DND-41 (cell line): Measurements from ENCODE around the gene DNER.
"Not testable (repeated sequence)": the region's sequence is repeated elsewhere in the genome, so short reads cannot be mapped to it uniquely, and the experiment has no call there.

Experiments
- ATAC-seq: fragments of 200-7000 bp; cut with Tn5 transposase; 3 replicates; pipeline ENCODE4 v1.9.1; 2021; ENCODE audit warnings: low read depth; ENCODE audit not compliant: insufficient read depth
- DNase-seq: peaks from one replicate; pipeline ENCODE4 v3.0.0-alpha.2; 2020
- H2AFZ ChIP-seq: 2 replicates; pipeline ENCODE4 v1.6.0; 2012; ENCODE audit warnings: low read depth, low read length
- H3K27ac ChIP-seq: 2 replicates; pipeline ENCODE4 v1.5.1; 2012; ENCODE audit warnings: low read length, inconsistent platforms
- H3K27me3 ChIP-seq: fragments of 200-600 bp; sonication (generic); 2 replicates; pipeline ENCODE4 v1.6.0; 2012; ENCODE audit warnings: low read length, mild to moderate bottlenecking, inconsistent platforms; ENCODE audit not compliant: insufficient read depth, poor library complexity
- H3K36me3 ChIP-seq: 2 replicates; pipeline ENCODE4 v1.5.1; 2012; ENCODE audit warnings: low read length, inconsistent platforms; ENCODE audit not compliant: insufficient read depth
- H3K4me1 ChIP-seq: 2 replicates; pipeline ENCODE4 v1.5.1; 2012; ENCODE audit warnings: mild to moderate bottlenecking, low read length; ENCODE audit not compliant: insufficient read depth
- H3K4me2 ChIP-seq: 2 replicates; pipeline ENCODE4 v1.6.0; 2012; ENCODE audit warnings: mild to moderate bottlenecking, moderate library complexity, low read length, inconsistent platforms; ENCODE audit not compliant: insufficient read depth
- H3K4me3 ChIP-seq, 2 experiments: fragments of 200-600 bp in 1 of 2; shearing (Covaris generic) in 1 of 2; 2 replicates each; pipeline ENCODE4 v1.5.1; 2012 to 2016; ENCODE audit warnings: inconsistent platforms in 2 of 2, low read length in 2 of 2, mild to moderate bottlenecking in 2 of 2, low read depth in 1 of 2, moderate library complexity in 1 of 2
- H3K79me2 ChIP-seq: 2 replicates; pipeline ENCODE4 v1.6.0; 2012; ENCODE audit warnings: low read length, inconsistent platforms; ENCODE audit not compliant: insufficient read depth
- H3K9ac ChIP-seq: 2 replicates; pipeline ENCODE4 v1.6.0; 2012; ENCODE audit warnings: low read depth, mild to moderate bottlenecking, inconsistent platforms, low read length, moderate library complexity
- H3K9me3 ChIP-seq: 2 replicates; pipeline ENCODE4 v1.5.1; 2012; ENCODE audit warnings: low read length, moderate library complexity, mild to moderate bottlenecking, inconsistent platforms; ENCODE audit not compliant: insufficient read depth, severe bottlenecking
- H4K20me1 ChIP-seq: 2 replicates; pipeline ENCODE4 v1.6.0; 2012; ENCODE audit warnings: low read length; ENCODE audit not compliant: insufficient read depth
- EZH2 ChIP-seq: IDR thresholded peaks from 3 replicates; pipeline ENCODE4 v1.6.1; 2012; ENCODE audit warnings: borderline replicate concordance, low read depth, mild to moderate bottlenecking, moderate library complexity, low read length, inconsistent platforms; ENCODE audit not compliant: severe bottlenecking
- TF ChIP-seq, protein P1 (sequence below): IDR thresholded peaks from 2 replicates; pipeline ENCODE4 v1.5.1; 2012; ENCODE audit warnings: borderline replicate concordance, low read length, moderate library complexity, mild to moderate bottlenecking; ENCODE audit not compliant: poor library complexity, severe bottlenecking; ENCODE audit errors: extremely low read depth

DNER gene

DNA sequence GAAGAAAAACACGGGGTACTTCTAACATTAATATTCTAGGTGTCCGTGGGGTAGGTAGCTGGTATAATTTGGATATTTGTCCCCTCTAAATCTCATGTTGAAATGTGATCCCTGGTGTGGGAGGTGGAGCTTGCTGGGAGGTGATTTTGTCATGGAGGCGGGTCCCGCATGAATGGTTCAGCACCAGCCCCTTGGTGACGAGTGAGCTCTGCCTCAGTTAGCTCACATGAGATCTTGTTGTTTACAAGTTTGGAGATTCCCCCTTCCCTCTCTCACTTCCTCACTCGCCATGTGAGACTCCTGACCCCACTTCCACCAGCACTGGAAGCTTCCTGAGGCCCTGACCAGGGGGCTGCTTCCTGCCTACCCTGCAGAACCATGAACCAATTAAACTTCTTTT lies 35.4 kb upstream of the DNER start:
- Histone ChIP-seq H2AFZ (no peak overlapping the region), H3K79me2 (no peaks in the 10 kb centered on the region), H4K20me1 (no peaks in the 10 kb centered on the region), H3K9ac (no peak overlapping the region), H3K9me3 (no peaks in the 10 kb centered on the region), H3K4me2 (no peak overlapping the region), H3K27ac (no peak overlapping the region), H3K4me3 (no peak overlapping the region), H3K36me3 (no peaks in the 10 kb centered on the region), H3K27me3 (no peaks in the 10 kb centered on the region), H3K4me1 (no peaks in the 10 kb centered on the region)
- no peak for ATAC-seq
- no peak for TF ChIP-seq EZH2
- DNase-seq: no peak

DNA sequence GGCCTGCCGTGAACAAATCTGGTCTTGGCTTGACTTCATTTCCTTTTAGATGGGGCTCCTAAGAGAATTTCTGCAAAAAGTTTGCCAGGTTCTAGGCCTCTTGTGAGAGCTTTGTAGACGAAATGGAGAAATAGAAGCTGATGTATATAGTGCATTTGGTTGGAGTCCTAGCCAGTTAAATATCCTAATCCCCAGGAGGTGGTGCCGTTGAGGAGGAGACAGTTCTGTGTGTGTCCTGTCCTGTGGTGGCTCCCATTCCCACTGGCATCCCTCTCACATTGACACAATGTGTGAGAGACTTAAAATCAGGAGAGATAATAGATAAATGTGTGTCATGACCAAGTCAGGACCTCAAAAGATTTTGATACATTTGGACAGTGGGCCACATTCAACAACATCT lies 34.6 kb upstream of the DNER start:
- Histone ChIP-seq H3K36me3 (no peaks in the 10 kb centered on the region), H3K27ac (no peak overlapping the region), H4K20me1 (no peaks in the 10 kb centered on the region), H3K27me3 (no peaks in the 10 kb centered on the region), H3K79me2 (no peaks in the 10 kb centered on the region), H3K9me3 (no peaks in the 10 kb centered on the region), H3K4me1 (no peaks in the 10 kb centered on the region), H3K4me3 (no peak overlapping the region), H2AFZ (no peak overlapping the region), H3K4me2 (no peak overlapping the region), H3K9ac (no peak overlapping the region)
- ATAC-seq: no peak; the same call in 2 of the 3 replicates
- no peak for DNase-seq
- TF ChIP-seq, protein P1, sequence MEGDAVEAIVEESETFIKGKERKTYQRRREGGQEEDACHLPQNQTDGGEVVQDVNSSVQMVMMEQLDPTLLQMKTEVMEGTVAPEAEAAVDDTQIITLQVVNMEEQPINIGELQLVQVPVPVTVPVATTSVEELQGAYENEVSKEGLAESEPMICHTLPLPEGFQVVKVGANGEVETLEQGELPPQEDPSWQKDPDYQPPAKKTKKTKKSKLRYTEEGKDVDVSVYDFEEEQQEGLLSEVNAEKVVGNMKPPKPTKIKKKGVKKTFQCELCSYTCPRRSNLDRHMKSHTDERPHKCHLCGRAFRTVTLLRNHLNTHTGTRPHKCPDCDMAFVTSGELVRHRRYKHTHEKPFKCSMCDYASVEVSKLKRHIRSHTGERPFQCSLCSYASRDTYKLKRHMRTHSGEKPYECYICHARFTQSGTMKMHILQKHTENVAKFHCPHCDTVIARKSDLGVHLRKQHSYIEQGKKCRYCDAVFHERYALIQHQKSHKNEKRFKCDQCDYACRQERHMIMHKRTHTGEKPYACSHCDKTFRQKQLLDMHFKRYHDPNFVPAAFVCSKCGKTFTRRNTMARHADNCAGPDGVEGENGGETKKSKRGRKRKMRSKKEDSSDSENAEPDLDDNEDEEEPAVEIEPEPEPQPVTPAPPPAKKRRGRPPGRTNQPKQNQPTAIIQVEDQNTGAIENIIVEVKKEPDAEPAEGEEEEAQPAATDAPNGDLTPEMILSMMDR: peak; percentile 25
- no peak for TF ChIP-seq EZH2

DNA sequence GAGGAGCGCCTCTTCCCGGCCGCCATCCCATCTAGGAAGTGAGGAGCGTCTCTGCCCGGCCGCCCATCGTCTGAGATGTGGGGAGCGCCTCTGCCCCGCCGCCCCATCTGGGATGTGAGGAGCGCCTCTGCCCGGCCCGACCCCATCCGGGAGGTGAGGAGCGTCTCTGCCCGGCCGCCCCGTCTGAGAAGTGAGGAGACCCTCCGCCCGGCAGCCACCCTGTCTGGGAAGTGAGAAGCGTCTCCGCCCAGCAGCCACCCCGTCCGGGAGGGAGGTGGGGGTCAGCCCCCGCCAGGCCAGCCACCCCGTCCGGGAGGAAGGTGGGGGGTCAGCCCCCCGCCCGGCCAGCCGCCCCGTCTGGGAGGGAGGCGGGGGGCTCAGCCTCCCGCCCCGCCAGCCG lies 28.3 kb upstream of the DNER start:
- DNase-seq, H3K36me3 ChIP-seq, H3K27me3 ChIP-seq, H2AFZ ChIP-seq, H3K27ac ChIP-seq, H3K4me3 ChIP-seq, H3K4me1 ChIP-seq, H3K9me3 ChIP-seq, H3K4me2 ChIP-seq, H4K20me1 ChIP-seq, H3K79me2 ChIP-seq, ATAC-seq, H3K9ac ChIP-seq: not testable (repeated sequence)

DNA sequence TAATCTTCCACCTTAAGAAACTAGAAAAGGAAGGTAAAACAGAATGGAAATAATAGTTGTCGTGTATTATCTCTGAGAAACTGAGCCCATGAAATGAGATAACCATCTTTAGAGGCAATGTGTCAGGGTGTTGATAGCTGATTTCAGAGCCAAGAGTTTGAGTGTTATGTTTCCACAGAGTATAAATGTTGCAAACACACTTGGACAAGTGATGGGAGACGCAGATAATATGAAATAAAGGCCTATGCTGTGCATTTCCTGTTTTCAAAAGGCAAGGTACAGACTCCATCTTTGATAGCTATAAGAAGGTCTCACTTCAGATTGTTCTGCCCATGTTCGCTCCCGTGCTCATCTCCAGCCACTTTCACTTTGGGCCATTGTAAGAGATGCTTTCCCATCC lies 25.9 kb upstream of the DNER start:
- no peak overlapping the region for H3K9ac ChIP-seq
- TF ChIP-seq, protein P1: no peak
- TF ChIP-seq EZH2: no peak
- H2AFZ ChIP-seq: no peak overlapping the region
- no peaks in the 10 kb centered on the region for H4K20me1 ChIP-seq
- H3K4me2 ChIP-seq: no peak overlapping the region
- no peaks in the 10 kb centered on the region for H3K4me1 ChIP-seq
- H3K79me2 ChIP-seq: no peaks in the 10 kb centered on the region
- no peaks in the 10 kb centered on the region for H3K27me3 ChIP-seq
- no peak overlapping the region for H3K27ac ChIP-seq
- no peak for DNase-seq
- H3K9me3 ChIP-seq: peaks cover 10% of the 10 kb centered on the region
- no peak for ATAC-seq
- no peak overlapping the region for H3K4me3 ChIP-seq
- H3K36me3 ChIP-seq: no peaks in the 10 kb centered on the region
